Spinal cord (tissue), 10 donors: ENCODE results near the gene OTUB1. TPM values are rescaled to one million over a fixed set of nuclear protein-coding genes. Genes with fewer than 3 reads are reported as not detected.

Experiments
- DNase-seq, 6 donors: peaks; one replicate each; pipeline versions ENCODE4 v3.0.0 to v3.0.0-alpha.2; 2013 to 2015; ENCODE audit warnings: low spot score in 6 of 6, low read depth in 4 of 6
- H3K27ac ChIP-seq: one replicate; pipeline ENCODE4 v1.5.1; 2013; ENCODE audit warnings: low read depth, low read length, control low read depth
- H3K27me3 ChIP-seq: one replicate; pipeline ENCODE4 v1.6.1; 2013; ENCODE audit warnings: low read length; ENCODE audit not compliant: control insufficient read depth, insufficient read depth
- H3K36me3 ChIP-seq: one replicate; pipeline ENCODE4 v1.6.1; 2013; ENCODE audit warnings: low read length; ENCODE audit not compliant: control insufficient read depth, insufficient read depth
- H3K4me1 ChIP-seq: one replicate; pipeline ENCODE4 v1.6.1; 2013; ENCODE audit warnings: low read length; ENCODE audit not compliant: control insufficient read depth, insufficient read depth
- H3K4me3 ChIP-seq: one replicate; pipeline ENCODE4 v1.5.1; 2013; ENCODE audit warnings: low read depth, low read length, control low read depth
- H3K9me3 ChIP-seq: one replicate; pipeline ENCODE4 v1.6.1; 2013; ENCODE audit warnings: low read length; ENCODE audit not compliant: control insufficient read depth, insufficient read depth
- WGBS: methylation state at CpG from one replicate; pipeline ENCODE4 v1.1.5; 2013; ENCODE audit warnings: missing lambda C conversion rate; ENCODE audit not compliant: insufficient coverage; 5-methylcytosine and 5-hydroxymethylcytosine counted together
- polyA plus RNA-seq, 2 donors: library from polyadenylated mRNA; unstranded; fragments of 120-200 nt; gene quantifications; one replicate each; pipeline ENCODE4 v1.2.1, GENCODE V29; 2013; ENCODE audit not compliant: insufficient read length in 2 of 2
- total RNA-seq, 2 donors: library from RNA; depleted of rRNA in 1 of 2; stranded (reverse); fragments of 120-200 nt in 1 of 2; fragments of >200 nt in 1 of 2; gene quantifications; one replicate each; pipeline versions ENCODE4 v1.2.3 to v1.2.4, GENCODE V29; 2013 to 2014
- donor health status: healthy.

The OTUB1 gene
- total and polyA plus RNA-seq, 4 donors, result 34.7 to 134 (median 76.8) TPM

DNA sequence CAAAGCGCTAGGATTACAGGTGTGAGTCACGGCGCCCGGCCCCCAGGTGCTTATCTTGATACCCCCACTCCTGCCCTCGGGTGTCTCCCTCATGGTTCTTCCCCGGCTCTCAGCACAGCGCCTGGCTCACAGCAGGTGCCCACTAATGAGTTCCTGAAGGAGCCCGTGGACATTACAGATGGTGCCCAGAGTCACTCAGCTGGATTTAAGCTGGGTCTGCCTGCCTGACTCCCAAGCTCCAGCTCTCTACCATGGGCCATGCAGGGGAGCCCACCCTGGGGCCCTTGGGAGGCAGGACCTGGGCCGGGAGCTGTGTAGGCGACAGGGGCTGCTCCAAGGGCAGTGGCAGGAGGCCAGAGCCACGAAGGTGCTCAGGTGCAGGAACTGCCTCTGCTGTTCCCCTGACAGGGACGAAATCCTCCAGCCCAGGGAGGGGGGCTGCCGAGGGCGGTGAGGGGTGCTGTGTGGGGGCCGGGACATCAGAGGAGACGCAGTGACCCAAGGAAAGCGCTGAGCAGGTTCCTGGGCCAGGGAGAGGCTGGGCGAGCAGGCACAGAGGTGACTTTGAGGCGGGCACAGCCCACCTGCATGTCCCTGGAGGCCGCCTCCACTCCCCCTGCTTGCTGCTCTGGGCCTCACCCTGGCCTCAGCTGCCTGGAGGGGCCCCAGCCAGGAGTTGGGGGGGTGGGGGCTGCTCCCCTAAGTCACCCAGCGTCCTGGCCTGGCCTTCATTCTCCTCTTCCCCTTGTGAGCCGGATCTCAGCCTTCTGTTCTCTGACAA lies 34.9 kb downstream of the OTUB1 start:
- Histone ChIP-seq H3K9me3 (no peaks in the 10 kb centered on the region), H3K4me3 (no peak overlapping the region), H3K27ac (no peak overlapping the region), H3K36me3 (no peaks in the 10 kb centered on the region), H3K4me1 (peaks cover 58% of the 10 kb centered on the region), H3K27me3 (no peaks in the 10 kb centered on the region)
- 65% methylated on average over 21 of the region's 22 CpGs for WGBS
- no peak for DNase-seq

DNA sequence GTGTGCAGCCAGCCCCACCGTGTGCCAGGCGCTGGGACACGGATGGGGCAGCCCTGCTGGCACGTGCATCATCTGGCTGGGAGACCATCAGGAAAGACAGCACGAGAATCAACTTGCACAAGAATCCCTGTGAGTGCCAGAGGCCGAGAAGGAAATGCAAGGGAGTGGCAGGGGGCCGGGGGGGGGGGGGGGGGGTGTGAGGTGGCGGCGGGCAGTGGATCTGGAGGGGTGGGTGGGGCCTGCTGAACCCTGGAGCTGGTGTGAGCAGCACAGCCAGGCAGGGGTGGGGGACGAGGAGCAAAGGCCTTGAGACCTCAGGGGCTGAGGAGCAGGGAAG lies 35.5 kb downstream of the OTUB1 start:
- Histone ChIP-seq H3K4me3 (no peak overlapping the region), H3K27ac (no peak overlapping the region), H3K27me3 (no peaks in the 10 kb centered on the region), H3K36me3 (no peaks in the 10 kb centered on the region), H3K4me1 (peaks cover 52% of the 10 kb centered on the region), H3K9me3 (no peaks in the 10 kb centered on the region)
- WGBS, result 19% methylated on average over 7 of the region's 10 CpGs
- DNase-seq, result peak in 2 of 6 donors; percentile 56 to 72

DNA sequence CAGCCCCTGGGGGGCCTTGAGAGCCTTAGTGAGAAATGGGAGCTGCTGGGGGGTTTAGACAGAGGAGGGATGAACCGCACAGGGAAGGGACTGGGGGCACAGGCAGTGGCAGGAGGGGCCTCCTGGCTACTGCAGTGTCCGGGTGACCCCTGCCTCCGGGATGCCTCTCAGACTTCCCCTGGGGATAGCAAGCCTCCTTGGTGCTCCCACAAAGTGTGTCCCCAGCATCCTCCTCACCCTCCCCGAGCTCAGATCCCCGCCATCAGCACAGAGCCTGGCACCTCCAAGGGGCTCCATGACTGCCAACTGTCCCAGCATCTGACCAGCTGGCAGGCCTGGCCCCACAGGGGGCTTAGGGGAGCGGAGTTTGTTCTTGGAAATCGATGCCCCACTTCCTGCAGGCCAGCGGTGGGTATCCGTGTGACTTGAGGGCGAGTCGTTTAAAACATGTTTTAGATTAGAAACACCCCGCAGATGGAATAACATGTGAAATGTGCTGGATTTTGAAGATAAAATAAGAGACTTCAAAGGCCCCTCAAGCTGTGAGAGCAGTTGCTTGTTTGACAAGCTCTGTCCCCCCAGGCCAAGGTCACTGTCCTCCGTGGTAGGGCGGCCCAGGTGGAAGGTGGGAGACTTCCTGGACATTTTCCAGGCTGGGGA lies 36.0 kb downstream of the OTUB1 start:
- no peaks in the 10 kb centered on the region for H3K27me3 ChIP-seq
- WGBS, result 50% methylated on average over 12 of the region's 14 CpGs
- no peaks in the 10 kb centered on the region for H3K9me3 ChIP-seq
- H3K4me1 ChIP-seq, result peaks cover 51% of the 10 kb centered on the region
- H3K27ac ChIP-seq, result no peak overlapping the region
- no peaks in the 10 kb centered on the region for H3K36me3 ChIP-seq
- DNase-seq, result peak in 1 of 6 donors; percentile 49
- H3K4me3 ChIP-seq, result no peak overlapping the region

DNA sequence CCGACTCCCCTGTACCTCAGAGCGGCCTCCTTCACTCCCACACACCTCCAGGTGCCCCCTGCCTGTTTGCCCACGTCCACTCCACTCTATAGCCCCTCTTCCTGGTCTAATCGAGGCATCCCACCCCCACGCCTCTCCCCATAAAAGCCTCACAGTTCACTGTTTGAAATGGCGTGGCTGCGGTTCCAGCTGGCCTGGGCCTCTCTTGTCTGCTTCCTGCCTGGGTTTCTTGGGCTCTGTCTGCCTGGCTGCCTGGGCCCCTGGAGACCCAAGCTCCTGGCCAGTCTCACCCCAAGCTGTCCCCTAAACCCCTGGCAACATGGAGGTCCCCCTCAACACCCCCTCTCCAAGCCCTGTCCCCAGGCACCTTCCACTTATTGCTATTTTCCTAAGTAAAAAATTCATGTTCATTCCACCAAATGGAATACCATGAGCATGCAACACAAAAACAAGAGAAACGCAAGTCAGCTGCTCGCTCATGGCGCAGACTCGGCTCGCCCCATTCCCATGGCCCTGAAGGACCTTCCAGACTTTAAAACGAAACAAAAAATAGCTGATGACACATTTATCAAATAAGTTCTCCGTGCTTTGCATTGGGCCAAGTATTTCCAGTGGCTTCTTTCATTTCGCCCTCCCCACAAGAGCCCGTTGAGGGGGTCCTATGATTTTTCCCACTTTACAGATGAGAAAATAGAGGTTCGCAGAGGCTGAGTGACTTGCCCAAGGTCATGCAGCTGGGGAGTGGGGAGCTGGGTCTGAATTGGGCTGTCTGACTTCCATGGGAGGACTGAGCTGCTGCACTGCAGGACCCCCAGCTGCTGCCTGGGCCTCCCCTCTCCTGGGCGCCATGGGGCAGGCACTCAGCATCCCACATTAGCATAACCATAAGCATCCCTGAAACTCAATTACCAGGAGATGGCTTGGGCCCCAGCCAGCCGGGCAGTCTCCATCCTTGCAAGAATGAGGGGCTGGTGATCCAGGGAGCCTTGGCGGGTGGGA lies 37.8 kb downstream of the OTUB1 start:
- WGBS, result 78% methylated on average over 16 of the region's 20 CpGs
- Histone ChIP-seq H3K27me3 (no peaks in the 10 kb centered on the region), H3K4me3 (no peak overlapping the region), H3K36me3 (no peaks in the 10 kb centered on the region), H3K27ac (no peak overlapping the region), H3K9me3 (no peaks in the 10 kb centered on the region), H3K4me1 (peaks cover 54% of the 10 kb centered on the region)
- no peak for DNase-seq

DNA sequence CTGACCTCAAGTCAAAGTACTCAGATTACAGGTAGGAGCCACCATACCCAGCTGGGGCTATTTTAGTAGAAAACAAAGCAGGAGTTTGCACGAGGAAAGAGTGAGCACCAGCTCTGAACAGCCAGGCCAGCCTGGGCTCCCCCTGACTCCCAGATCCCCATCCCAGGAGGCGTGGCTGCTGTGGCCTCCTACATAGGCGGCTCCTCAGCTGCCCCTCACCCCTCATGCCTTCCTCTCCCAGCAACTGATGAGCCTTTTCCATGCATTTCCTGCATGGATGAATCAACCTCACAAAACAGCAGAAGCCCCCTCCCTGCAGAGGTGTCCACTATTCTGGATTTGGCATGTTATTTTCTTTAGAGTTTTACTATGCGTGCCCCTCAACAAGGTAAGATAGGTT lies 39.0 kb downstream of the OTUB1 start:
- Histone ChIP-seq H3K4me3 (no peak overlapping the region), H3K36me3 (no peaks in the 10 kb centered on the region), H3K27ac (no peak overlapping the region), H3K4me1 (peaks cover 59% of the 10 kb centered on the region), H3K27me3 (no peaks in the 10 kb centered on the region), H3K9me3 (no peaks in the 10 kb centered on the region)
- WGBS, result 75% methylated on average over 4 of the region's 4 CpGs
- DNase-seq, result no peak

DNA sequence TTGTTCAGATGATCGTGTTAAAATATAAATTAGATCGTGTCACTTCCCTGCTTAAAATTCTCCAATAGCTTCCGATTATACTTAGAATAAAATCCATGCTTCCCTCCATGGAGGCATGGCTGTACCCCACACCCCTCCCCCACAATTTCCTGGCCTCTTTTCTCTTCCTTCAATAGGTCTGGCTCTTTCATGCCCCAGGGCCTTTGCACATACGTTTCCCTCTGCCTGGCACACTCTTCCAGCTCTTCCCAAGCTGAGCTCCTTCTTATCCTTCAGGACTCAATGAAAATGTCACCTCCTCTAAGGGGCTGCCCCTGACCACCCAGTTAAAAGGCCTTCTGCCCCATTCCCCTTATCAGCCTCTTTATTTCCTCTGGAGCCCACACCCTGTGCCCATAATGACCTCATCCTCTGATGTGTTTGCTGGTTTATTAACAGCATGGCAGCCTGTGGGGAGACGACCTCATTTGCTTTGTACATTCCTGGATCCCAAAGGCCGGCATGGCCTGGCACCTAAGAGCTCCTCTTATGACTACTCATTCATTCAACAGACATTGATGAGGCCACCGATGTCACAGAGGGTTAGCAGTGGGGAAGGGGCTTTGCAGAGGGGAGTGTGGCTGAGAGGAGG lies 40.5 kb downstream of the OTUB1 start:
- no peak for DNase-seq
- H3K4me1 ChIP-seq, result peaks cover 51% of the 10 kb centered on the region
- 91% methylated on average over 3 of the region's 7 CpGs for WGBS

DNA sequence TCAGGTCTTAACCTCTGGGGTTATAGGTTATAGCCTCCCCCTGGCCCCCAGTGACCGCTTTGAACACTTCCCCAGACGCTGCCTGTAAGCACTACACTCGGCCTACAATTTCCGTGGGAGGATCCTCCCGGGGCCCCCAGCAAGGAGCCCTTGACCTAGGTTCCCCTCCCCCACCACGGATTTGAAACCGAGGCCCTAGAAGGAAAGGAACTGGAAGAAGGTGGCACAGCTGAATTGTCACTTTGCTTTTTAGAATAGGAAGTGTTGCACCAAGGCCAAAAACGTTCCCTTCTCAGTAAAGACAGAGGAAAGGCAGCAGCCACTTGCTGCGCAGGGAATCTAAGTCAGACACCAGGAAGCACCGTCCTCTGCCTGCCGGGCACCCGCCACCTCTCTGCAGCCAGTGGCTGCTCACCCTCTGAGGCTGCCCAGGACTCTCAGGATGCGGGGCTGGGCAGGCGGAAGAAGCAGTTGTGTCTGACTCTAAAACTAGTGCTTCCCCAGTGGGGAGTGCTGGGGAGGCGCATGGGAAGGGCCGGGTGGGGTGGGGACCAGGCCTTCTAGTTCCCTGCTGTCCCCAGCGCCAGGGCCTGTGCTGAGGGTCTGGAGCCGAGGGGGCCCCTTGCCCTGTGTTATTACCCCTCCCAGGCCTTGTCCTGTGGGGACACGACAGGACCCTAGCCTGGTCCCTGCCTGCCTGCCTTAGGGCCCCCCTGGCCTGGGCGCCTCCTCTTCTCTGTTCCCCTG lies 41.6 kb downstream of the OTUB1 start:
- no peaks in the 10 kb centered on the region for H3K36me3 ChIP-seq
- peaks cover 44% of the 10 kb centered on the region for H3K4me1 ChIP-seq
- no peaks in the 10 kb centered on the region for H3K27me3 ChIP-seq
- 35% methylated on average over 11 of the region's 20 CpGs for WGBS
- H3K27ac ChIP-seq, result peak overlapping the region; percentile 11
- no peaks in the 10 kb centered on the region for H3K9me3 ChIP-seq
- no peak for DNase-seq
- peak overlapping the region; percentile 16 for H3K4me3 ChIP-seq

More for the DNA sequence above, 40.5 kb downstream of the OTUB1 start:
- Histone ChIP-seq H3K27me3 (no peaks in the 10 kb centered on the region), H3K4me3 (no peak overlapping the region), H3K27ac (no peak overlapping the region), H3K9me3 (no peaks in the 10 kb centered on the region), H3K36me3 (no peaks in the 10 kb centered on the region)

DNA sequence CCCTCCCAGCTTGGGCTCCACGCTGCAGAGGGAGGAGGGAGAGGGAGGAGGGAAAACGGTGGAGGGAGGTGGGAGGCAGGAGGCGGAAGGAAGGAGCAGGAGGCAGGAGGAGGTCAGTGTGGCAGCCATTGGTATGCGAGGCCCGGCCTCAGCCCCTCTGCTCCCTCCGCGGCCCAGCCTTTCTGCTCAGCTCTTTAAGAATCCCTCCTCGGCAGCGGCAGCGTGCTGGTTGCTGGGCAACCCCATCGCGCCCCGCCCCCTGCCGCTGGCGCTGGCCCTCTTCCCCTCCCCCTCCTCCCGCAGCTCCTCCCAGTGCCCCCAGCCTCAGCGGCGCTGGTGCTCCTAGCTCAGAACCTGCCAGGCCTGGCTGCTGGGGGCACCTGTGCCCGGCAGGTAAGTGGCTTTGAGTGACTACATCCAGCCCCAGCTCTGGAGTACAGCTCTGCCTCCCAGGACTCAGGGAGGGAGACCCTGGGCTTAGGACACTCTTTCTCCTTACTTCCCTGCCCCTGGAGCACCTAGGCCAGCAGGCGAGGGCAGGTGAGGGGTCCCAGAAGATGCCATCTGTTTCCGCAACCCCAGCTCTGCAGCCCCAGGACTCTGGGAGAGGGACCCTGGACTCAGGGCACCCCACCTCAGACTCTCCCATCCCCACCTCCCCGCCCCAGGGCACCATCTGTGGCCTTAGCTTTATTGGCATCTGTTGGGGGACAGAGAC lies 42.3 kb downstream of the OTUB1 start:
- Histone ChIP-seq H3K4me1 (peaks cover 39% of the 10 kb centered on the region), H3K4me3 (peak overlapping the region; percentile 16), H3K36me3 (no peaks in the 10 kb centered on the region), H3K27me3 (no peaks in the 10 kb centered on the region), H3K9me3 (no peaks in the 10 kb centered on the region), H3K27ac (peak overlapping the region; percentile 11)
- WGBS, result 10% methylated on average over 20 of the region's 22 CpGs
- DNase-seq, result peak in 4 of 6 donors; percentile 58 to 94 (median 76)
